Measurements from ENCODE around the gene VWF.

VWF gene

GRCh38 chr12:6067152-6067916 is 57.1 kb downstream of the VWF start:
- TF ChIP-seq CTCF (IDR thresholded peaks at IDR 0.05; ENCODE audit: extremely low read depth, insufficient read depth, missing control alignments): no peak
- in situ Hi-C loops (cut with MboI; ENCODE audit: low pct_unique_long_range_greater_than_20kb, low sequenced_read_pairs, unreplicated experiment): no loop called here
- DNase-seq (ENCODE audit: low spot score): no peak

GRCh38 chr12:6066651-6067050 is 57.8 kb downstream of the VWF start:
- in situ Hi-C loops (cut with MboI; ENCODE audit: low pct_unique_long_range_greater_than_20kb, low sequenced_read_pairs, unreplicated experiment): no loop called here

GRCh38 chr12:6065863-6066199 is 58.6 kb downstream of the VWF start:
- in situ Hi-C loops (cut with MboI; ENCODE audit: low pct_unique_long_range_greater_than_20kb, low sequenced_read_pairs, unreplicated experiment): no loop called here
- no peak for TF ChIP-seq CTCF (IDR thresholded peaks at IDR 0.05; ENCODE audit: extremely low read depth, insufficient read depth, missing control alignments)
- DNase-seq (ENCODE audit: low spot score): no peak

More at GRCh38 chr12:6066651-6067050, 57.8 kb downstream of the VWF start:
- DNase-seq (ENCODE audit: low spot score): no peak
- no peak for TF ChIP-seq CTCF (IDR thresholded peaks at IDR 0.05; ENCODE audit: extremely low read depth, insufficient read depth, missing control alignments)

- no peak for DNase-seq (ENCODE audit: low spot score)
- TF ChIP-seq CTCF (IDR thresholded peaks at IDR 0.05; ENCODE audit: extremely low read depth, insufficient read depth, missing control alignments): no peak
- in situ Hi-C loops (cut with MboI; ENCODE audit: low pct_unique_long_range_greater_than_20kb, low sequenced_read_pairs, unreplicated experiment): no loop called here
These were observed 59.2 kb downstream of the VWF start for GRCh38 chr12:6065131-6065862.

GRCh38 chr12:6062757-6063735 is 61.4 kb downstream of the VWF start:
- DNase-seq (ENCODE audit: low spot score): peak; percentile 84
- peak; percentile 95 for TF ChIP-seq CTCF (IDR thresholded peaks at IDR 0.05; ENCODE audit: extremely low read depth, insufficient read depth, missing control alignments)
- in situ Hi-C loops (cut with MboI; ENCODE audit: low pct_unique_long_range_greater_than_20kb, low sequenced_read_pairs, unreplicated experiment): no loop called here

- no peak for DNase-seq (ENCODE audit: low spot score)
- TF ChIP-seq CTCF (IDR thresholded peaks at IDR 0.05; ENCODE audit: extremely low read depth, insufficient read depth, missing control alignments): no peak
- in situ Hi-C loops (cut with MboI; ENCODE audit: low pct_unique_long_range_greater_than_20kb, low sequenced_read_pairs, unreplicated experiment): no loop called here
These were observed 62.1 kb downstream of the VWF start for GRCh38 chr12:6062395-6062756.
